Colonic mucosa (tissue), 4 donors: ENCODE measurements around the gene SNHG17. TPM values are rescaled to one million over a fixed set of nuclear protein-coding genes. Genes with fewer than 3 reads are reported as not detected.
"Not testable (repeated sequence)": the region's sequence is repeated elsewhere in the genome, so short reads cannot be mapped to it uniquely, and the experiment has no call there.

Experiments
- DNase-seq: peaks from one replicate; pipeline ENCODE4 v3.0.0-alpha.2; 2020
- H3K27ac ChIP-seq: fragments of 200-600 bp; one replicate; pipeline ENCODE4 v1.8.0; 2021
- H3K27me3 ChIP-seq: fragments of 200-600 bp; one replicate; pipeline ENCODE4 v1.8.0; 2021
- H3K36me3 ChIP-seq: fragments of 200-600 bp; one replicate; pipeline ENCODE4 v1.8.0; 2021
- H3K4me1 ChIP-seq: fragments of 200-600 bp; one replicate; pipeline ENCODE4 v1.8.0; 2021; ENCODE audit warnings: mild to moderate bottlenecking
- H3K4me3 ChIP-seq: fragments of 200-600 bp; one replicate; pipeline ENCODE4 v1.8.0; 2021
- H3K9ac ChIP-seq, 2 donors: one replicate each; pipeline ENCODE4 v1.7.0; 2013; ENCODE audit warnings: control low read depth in 2 of 2, low read depth in 2 of 2, low read length in 2 of 2
- H3K9me3 ChIP-seq: fragments of 200-600 bp; one replicate; pipeline ENCODE4 v1.8.0; 2021
- intact Hi-C: fragments of 100-400 bp; cut with DNase I; formaldehyde crosslinking; loops from one replicate; pipeline ENCODE4 v1.14.1; 2022
- total RNA-seq, 2 donors: library from RNA; stranded (reverse); fragmentation: NEBNext Ultra II Directional in 1 of 2; extraction: Animal tissue kit (Norgen Biotek cat#: 25700) in 1 of 2; gene quantifications; one replicate each; pipeline ENCODE4 v1.2.1, GENCODE V29; 2021
- TF ChIP-seq, protein P1 (sequence below): fragments of 200-600 bp; IDR thresholded peaks from one replicate; pipeline ENCODE4 v1.8.0; 2022; ENCODE audit warnings: antibody characterized with exemption, mild to moderate bottlenecking
- donor health status: healthy.
- donor health status: DM: no; HTN: no; CAD: no.
- donor health status: DM: no; HTN: no; CAD: no.

The SNHG17 gene
- total RNA-seq, 2 donors from 2014 or later = 21.8 to 36.4 TPM

DNA sequence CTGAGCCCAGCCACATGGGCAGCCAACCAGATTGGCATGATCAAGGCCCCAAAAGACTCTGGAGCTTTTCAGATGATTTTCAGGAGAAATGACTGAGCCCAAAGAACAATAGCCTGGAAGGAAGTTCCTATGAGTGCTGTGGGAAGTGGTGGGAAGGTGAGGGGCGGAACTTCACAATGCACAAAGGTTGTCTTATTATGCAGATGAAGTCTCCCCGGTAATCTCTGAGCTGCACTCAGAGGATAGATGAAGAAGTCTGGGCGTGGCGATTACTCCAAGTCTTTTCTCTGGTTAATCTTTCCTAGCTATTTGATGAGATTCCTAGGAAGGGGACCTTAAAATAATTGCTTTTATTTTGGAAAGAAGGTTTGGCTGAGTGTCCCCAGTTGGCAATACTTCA, 52.0 kb downstream of the SNHG17 start:
- Histone ChIP-seq H3K4me1 (no peaks in the 10 kb centered on the region), H3K9ac (no peak overlapping the region), H3K27me3 (no peaks in the 10 kb centered on the region), H3K36me3 (no peaks in the 10 kb centered on the region), H3K27ac (no peak overlapping the region), H3K9me3 (no peaks in the 10 kb centered on the region), H3K4me3 (no peak overlapping the region)
- no peak for DNase-seq
- TF ChIP-seq, protein P1, sequence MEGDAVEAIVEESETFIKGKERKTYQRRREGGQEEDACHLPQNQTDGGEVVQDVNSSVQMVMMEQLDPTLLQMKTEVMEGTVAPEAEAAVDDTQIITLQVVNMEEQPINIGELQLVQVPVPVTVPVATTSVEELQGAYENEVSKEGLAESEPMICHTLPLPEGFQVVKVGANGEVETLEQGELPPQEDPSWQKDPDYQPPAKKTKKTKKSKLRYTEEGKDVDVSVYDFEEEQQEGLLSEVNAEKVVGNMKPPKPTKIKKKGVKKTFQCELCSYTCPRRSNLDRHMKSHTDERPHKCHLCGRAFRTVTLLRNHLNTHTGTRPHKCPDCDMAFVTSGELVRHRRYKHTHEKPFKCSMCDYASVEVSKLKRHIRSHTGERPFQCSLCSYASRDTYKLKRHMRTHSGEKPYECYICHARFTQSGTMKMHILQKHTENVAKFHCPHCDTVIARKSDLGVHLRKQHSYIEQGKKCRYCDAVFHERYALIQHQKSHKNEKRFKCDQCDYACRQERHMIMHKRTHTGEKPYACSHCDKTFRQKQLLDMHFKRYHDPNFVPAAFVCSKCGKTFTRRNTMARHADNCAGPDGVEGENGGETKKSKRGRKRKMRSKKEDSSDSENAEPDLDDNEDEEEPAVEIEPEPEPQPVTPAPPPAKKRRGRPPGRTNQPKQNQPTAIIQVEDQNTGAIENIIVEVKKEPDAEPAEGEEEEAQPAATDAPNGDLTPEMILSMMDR = no peak
- intact Hi-C loops = no loop called here

DNA sequence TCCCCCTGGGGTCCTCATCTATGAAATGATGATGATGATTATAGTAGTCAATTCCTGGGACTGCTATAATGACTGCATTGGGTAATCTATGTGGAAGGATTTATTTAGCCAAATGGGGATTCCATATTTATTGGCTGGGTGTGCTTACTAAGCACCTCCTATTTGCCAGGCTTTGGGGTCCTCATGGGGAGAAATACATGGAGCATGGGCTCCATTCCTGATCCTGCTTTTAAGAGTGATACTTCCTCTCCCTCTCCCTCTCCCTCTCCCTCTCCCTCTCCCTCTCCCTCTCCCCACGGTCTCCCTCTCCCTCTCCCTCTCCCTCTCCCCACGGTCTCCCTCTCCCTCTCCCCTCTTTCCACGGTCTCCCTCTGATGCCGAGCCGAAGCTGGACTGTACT, 57.3 kb downstream of the SNHG17 start:
- DNase-seq, H3K9ac ChIP-seq, H3K4me1 ChIP-seq, H3K27me3 ChIP-seq, H3K4me3 ChIP-seq, H3K36me3 ChIP-seq, H3K9me3 ChIP-seq, H3K27ac ChIP-seq, intact Hi-C loops: not testable (repeated sequence)

DNA sequence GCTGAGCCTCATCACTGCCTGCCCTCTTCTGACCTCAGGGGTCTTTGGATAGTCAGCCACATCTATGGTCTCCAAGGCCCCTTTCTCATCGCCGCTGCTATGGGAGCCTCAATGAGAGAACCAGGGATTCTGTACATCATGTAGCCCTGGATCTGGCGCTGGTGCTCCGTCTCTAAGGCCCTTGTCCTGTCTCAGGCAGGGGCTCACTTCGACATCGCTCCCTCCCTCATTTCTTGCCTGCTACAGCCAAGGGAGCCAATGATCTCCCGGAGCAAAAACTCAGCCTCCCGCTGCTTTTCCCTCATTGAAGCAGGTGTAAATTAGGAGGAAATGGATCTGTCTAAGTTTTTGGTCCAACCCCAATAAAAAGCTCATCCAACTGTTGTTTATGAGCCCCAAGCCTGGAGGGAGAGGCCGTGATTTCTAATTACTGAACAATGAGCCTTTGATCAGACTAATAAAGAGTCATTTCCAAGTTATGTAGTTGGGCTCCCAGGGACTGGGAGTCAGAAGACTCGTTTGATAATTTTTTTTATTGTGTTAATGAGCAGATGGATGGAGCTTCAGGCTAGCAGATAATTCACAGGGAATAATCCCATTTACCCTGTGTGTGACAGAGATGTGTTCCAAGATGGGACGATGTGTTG, 58.0 kb downstream of the SNHG17 start:
- Histone ChIP-seq H3K4me1 (no peaks in the 10 kb centered on the region), H3K9ac (no peak overlapping the region), H3K27ac (no peak overlapping the region), H3K27me3 (no peaks in the 10 kb centered on the region), H3K36me3 (no peaks in the 10 kb centered on the region), H3K4me3 (no peak overlapping the region), H3K9me3 (no peaks in the 10 kb centered on the region)
- TF ChIP-seq, protein P1 = no peak
- intact Hi-C loops = no loop called here
- DNase-seq = no peak

DNA sequence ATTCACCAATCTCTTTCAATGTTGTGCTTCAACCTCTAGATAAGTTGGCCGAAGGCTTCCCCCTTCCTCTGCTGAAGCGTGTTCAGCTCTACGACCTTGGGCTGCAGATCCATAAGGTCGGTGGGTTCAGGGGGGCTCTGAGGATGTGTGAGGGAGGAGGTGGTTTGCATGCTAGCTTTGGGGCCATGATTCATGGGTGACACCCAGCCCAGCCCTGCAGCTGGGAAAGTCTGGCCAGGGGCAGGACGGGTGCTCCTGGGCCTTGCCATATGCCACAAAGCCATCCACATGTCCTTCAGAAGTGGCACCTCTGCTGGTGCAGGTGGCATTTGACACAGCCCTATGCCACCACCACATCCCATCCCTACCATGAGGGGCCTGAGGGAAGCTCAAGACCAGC, 61.2 kb downstream of the SNHG17 start:
- no peaks in the 10 kb centered on the region for H3K4me1 ChIP-seq
- H3K27ac ChIP-seq = no peak overlapping the region
- TF ChIP-seq, protein P1 = no peak
- no peak for DNase-seq
- no peaks in the 10 kb centered on the region for H3K27me3 ChIP-seq
- intact Hi-C loops = no loop called here
- no peaks in the 10 kb centered on the region for H3K36me3 ChIP-seq
- H3K9ac ChIP-seq = no peak overlapping the region
- H3K4me3 ChIP-seq = no peak overlapping the region
- no peaks in the 10 kb centered on the region for H3K9me3 ChIP-seq

DNA sequence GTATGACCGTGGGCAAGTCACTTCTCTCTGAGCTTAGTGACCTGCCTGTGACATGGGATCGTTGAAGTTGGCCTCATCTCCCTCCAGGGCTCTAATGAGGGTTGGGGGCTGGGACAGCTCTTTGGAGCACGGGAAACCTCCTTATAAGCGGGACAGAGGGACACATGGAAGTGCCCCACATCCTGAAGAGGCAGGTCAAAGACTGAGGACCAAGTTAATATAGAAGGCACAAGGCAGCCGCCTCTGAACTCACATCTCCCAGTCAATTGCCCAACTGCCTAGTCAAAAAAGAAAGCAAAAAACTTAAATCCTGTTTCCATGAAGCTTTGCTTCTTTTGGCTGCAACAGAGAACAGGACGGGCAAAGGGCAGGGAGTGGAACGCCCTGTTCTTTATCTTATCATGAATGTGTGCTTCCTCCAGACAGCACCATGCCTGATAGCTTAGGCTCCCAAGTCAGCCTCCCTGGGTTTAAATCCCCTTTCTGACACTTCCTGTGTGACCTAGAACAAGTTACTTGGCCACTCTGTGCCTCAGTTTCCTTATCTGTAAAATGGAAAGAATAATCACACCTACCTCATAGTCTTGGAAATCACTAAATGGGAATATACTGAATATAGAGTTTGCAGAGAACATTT, 61.8 kb downstream of the SNHG17 start:
- intact Hi-C loops = no loop called here
- Histone ChIP-seq H3K9ac (no peak overlapping the region), H3K36me3 (no peaks in the 10 kb centered on the region), H3K4me1 (no peaks in the 10 kb centered on the region), H3K9me3 (no peaks in the 10 kb centered on the region), H3K27ac (no peak overlapping the region), H3K4me3 (no peak overlapping the region), H3K27me3 (no peaks in the 10 kb centered on the region)
- TF ChIP-seq, protein P1 = no peak
- DNase-seq = no peak

DNA sequence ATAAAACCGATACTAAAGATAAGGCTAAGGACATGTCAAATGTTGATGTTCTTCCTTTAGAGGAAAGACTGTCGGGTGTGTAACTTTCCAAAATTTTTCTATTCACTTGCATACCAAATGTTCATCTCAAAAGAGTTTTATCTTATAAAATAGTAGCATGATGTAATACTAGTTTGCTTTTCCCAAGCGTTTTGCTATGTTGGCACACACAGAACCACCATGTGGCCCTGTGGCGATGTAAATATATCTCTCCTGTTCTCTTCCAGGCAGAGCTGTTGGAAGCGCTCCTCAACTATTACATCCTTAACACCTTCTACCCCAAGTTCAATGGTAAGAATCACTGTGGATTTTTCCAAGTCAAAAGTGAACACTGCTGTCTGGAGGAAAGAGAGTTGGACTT, 62.3 kb downstream of the SNHG17 start:
- DNase-seq = no peak
- no peak overlapping the region for H3K27ac ChIP-seq
- intact Hi-C loops = no loop called here
- H3K4me1 ChIP-seq = no peaks in the 10 kb centered on the region
- no peaks in the 10 kb centered on the region for H3K27me3 ChIP-seq
- no peak overlapping the region for H3K9ac ChIP-seq
- no peak overlapping the region for H3K4me3 ChIP-seq
- no peaks in the 10 kb centered on the region for H3K36me3 ChIP-seq
- no peaks in the 10 kb centered on the region for H3K9me3 ChIP-seq
- TF ChIP-seq, protein P1 = no peak
